22Rv1 (cell line): ENCODE data around the gene SPEM1.

Experiments used
- ZFX ChIP-seq: fragments of 450-650 bp; IDR thresholded peaks from 2 replicates; pipeline ENCODE4 v1.6.1; 2017; ENCODE audit warnings: antibody characterized with exemption, borderline replicate concordance
- TF ChIP-seq, protein P1 (sequence below): fragments of 450-650 bp; IDR thresholded peaks from 2 replicates; pipeline ENCODE4 v1.5.1; 2017; ENCODE audit warnings: mild to moderate bottlenecking

- TF ChIP-seq, protein P1, sequence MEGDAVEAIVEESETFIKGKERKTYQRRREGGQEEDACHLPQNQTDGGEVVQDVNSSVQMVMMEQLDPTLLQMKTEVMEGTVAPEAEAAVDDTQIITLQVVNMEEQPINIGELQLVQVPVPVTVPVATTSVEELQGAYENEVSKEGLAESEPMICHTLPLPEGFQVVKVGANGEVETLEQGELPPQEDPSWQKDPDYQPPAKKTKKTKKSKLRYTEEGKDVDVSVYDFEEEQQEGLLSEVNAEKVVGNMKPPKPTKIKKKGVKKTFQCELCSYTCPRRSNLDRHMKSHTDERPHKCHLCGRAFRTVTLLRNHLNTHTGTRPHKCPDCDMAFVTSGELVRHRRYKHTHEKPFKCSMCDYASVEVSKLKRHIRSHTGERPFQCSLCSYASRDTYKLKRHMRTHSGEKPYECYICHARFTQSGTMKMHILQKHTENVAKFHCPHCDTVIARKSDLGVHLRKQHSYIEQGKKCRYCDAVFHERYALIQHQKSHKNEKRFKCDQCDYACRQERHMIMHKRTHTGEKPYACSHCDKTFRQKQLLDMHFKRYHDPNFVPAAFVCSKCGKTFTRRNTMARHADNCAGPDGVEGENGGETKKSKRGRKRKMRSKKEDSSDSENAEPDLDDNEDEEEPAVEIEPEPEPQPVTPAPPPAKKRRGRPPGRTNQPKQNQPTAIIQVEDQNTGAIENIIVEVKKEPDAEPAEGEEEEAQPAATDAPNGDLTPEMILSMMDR = no peak
- no peak for TF ChIP-seq ZFX
These were observed 41.0 kb upstream of the SPEM1 start for GRCh38 chr17:7379134-7379533.
